Immature natural killer cell (primary cell): ENCODE measurements around the gene EAPP. TPM values are rescaled to one million over a fixed set of nuclear protein-coding genes. Genes with fewer than 3 reads are reported as not detected.
"Not testable (repeated sequence)": the region's sequence is repeated elsewhere in the genome, so short reads cannot be mapped to it uniquely, and the experiment has no call there.

Source experiments
- DNase-seq, 3 donors: peaks; one replicate each; pipeline ENCODE4 v3.0.0; 2022; ENCODE audit warnings: mixed read lengths in 1 of 3
- H3K27ac Mint-ChIP-seq, 6 donors: one replicate each; pipeline ENCODE4 v1.8.0; 2020; ENCODE audit warnings: mixed read lengths in 6 of 6, mild to moderate bottlenecking in 5 of 6, inconsistent platforms in 4 of 6, moderate library complexity in 3 of 6
- H3K27me3 Mint-ChIP-seq, 3 donors: one replicate each; pipeline ENCODE4 v1.8.0; 2020 to 2021; ENCODE audit warnings: low read depth in 3 of 3, mild to moderate bottlenecking in 3 of 3, mixed read lengths in 3 of 3, moderate library complexity in 3 of 3, inconsistent platforms in 1 of 3
- H3K36me3 Mint-ChIP-seq, 3 donors: one replicate each; pipeline ENCODE4 v1.8.0; 2020; ENCODE audit warnings: mixed read lengths in 3 of 3, inconsistent platforms in 2 of 3, mild to moderate bottlenecking in 2 of 3
- H3K4me1 Mint-ChIP-seq, 2 donors: one replicate each; pipeline ENCODE4 v1.8.0; 2020; ENCODE audit warnings: inconsistent platforms in 2 of 2, mild to moderate bottlenecking in 2 of 2, mixed read lengths in 2 of 2, moderate library complexity in 1 of 2
- H3K4me3 Mint-ChIP-seq, 5 donors: one replicate each; pipeline ENCODE4 v1.8.0; 2020; ENCODE audit warnings: mild to moderate bottlenecking in 5 of 5, mixed read lengths in 5 of 5, inconsistent platforms in 3 of 5, moderate library complexity in 3 of 5
- H3K9me3 Mint-ChIP-seq, 6 donors: one replicate each; pipeline ENCODE4 v1.8.0; 2020; ENCODE audit warnings: mild to moderate bottlenecking in 6 of 6, mixed read lengths in 6 of 6, inconsistent platforms in 4 of 6, moderate library complexity in 3 of 6
- polyA plus RNA-seq, 3 donors: library from polyadenylated mRNA; unstranded; fragments of 300-500 nt; fragmentation: Illumina TruSeq; gene quantifications; one replicate each; pipeline ENCODE4 v1.2.3, GENCODE V29; 2021

Gene EAPP
- polyA plus RNA-seq, 3 donors from 2014 or later = 94.9 to 192 (median 109) TPM

DNA sequence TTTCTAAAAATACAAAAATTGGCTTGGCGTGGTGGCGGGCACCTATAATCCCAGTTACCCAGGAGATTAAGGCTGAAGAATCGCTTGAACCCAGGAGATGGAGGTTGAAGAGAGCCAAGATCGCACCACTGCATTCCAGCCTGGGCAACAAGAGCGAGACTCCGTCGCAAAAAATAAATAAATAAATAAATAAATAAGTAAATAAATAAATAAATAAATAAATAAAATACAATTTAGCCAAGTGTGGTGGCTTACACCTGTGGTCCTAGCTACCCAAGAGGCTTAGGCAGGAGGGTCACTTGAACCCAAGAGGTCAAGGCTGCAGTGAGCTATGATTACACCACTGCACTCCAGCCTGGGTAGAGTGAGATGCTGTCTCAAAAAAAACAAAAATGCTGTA lies 51.0 kb downstream of the EAPP start:
- Mint-ChIP-seq H3K36me3 (peaks cover 0 to 4% (median 0%) of the 10 kb centered on the region in 3 donors), H3K9me3 (no peaks in the 10 kb centered on the region), H3K27me3 (peaks cover 0 to 3% (median 2%) of the 10 kb centered on the region in 3 donors), H3K4me1 (no peaks in the 10 kb centered on the region), H3K27ac (no peak overlapping the region), H3K4me3 (no peak overlapping the region)
- DNase-seq = no peak

GRCh38 chr14:34484726-34485125 lies 54.8 kb downstream of the EAPP start:
- Mint-ChIP-seq H3K27me3 (peaks cover 2 to 3% (median 3%) of the 10 kb centered on the region in 3 donors), H3K36me3 (no peaks in the 10 kb centered on the region), H3K4me1 (no peaks in the 10 kb centered on the region), H3K27ac (no peak overlapping the region), H3K4me3 (no peak overlapping the region), H3K9me3 (no peaks in the 10 kb centered on the region)
- no peak for DNase-seq

GRCh38 chr14:34482463-34482862 lies 57.0 kb downstream of the EAPP start:
- DNase-seq = no peak
- Mint-ChIP-seq H3K4me3 (no peak overlapping the region), H3K4me1 (no peaks in the 10 kb centered on the region), H3K9me3 (no peaks in the 10 kb centered on the region), H3K27me3 (peaks cover 0 to 3% (median 2%) of the 10 kb centered on the region in 3 donors), H3K36me3 (no peaks in the 10 kb centered on the region), H3K27ac (no peak overlapping the region)

GRCh38 chr14:34479694-34480093 lies 59.8 kb downstream of the EAPP start:
- H3K4me3 Mint-ChIP-seq = no peak overlapping the region
- H3K4me1 Mint-ChIP-seq = no peaks in the 10 kb centered on the region
- peaks cover 0 to 3% (median 0%) of the 10 kb centered on the region in 3 donors for H3K27me3 Mint-ChIP-seq
- no peak overlapping the region for H3K27ac Mint-ChIP-seq
- DNase-seq = no peak
- no peaks in the 10 kb centered on the region for H3K36me3 Mint-ChIP-seq
- H3K9me3 Mint-ChIP-seq = no peaks in the 10 kb centered on the region

DNA sequence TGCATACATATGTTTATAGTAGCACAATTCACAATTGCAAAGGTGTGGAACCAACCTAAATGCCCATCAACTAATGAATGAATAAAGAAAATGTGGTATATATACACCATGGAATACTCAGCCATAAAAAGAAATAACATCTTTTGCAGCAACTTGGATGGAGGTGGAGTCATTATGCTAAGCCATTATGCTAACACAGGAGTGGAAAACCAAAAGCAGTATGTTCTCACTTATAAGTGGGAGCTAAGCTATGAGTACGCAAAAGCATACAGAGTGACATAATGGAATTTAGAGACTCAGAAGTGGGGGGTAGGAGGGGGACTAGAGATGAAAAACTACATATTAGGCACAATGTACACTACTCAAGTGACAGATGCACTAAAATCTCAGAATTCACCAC lies 61.2 kb downstream of the EAPP start:
- Mint-ChIP-seq H3K36me3 (no peaks in the 10 kb centered on the region), H3K9me3 (no peaks in the 10 kb centered on the region), H3K27ac (no peak overlapping the region), H3K4me3 (no peak overlapping the region), H3K27me3 (peaks cover 0 to 2% (median 0%) of the 10 kb centered on the region in 3 donors), H3K4me1 (no peaks in the 10 kb centered on the region)
- DNase-seq = no peak

GRCh38 chr14:34476036-34476435 lies 63.5 kb downstream of the EAPP start:
- H3K4me3 Mint-ChIP-seq, DNase-seq: not testable (repeated sequence)

DNA sequence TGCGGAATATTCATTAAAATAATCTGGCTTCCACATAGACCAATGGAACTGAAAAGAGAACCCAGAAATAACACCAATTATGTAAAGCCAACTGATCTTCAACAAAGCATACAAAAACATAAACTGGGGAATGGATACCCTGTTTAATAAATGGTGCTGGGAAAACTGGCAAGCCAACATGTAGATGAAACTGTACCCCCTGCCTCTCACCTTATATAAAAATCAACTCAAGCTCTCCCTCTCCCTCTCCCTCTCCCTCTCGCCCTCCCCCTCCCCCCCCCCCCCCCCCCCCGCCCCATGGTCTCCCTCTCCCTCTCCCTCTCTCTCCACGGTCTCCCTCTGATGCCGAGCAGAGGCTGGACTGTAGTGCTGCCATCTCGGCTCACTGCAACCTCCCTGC lies 64.3 kb downstream of the EAPP start:
- no peak overlapping the region for H3K27ac Mint-ChIP-seq
- DNase-seq = no peak
- H3K27me3 Mint-ChIP-seq = peaks cover 0 to 1% (median 0%) of the 10 kb centered on the region in 3 donors
- no peaks in the 10 kb centered on the region for H3K36me3 Mint-ChIP-seq
- H3K4me1 Mint-ChIP-seq = no peaks in the 10 kb centered on the region
- no peaks in the 10 kb centered on the region for H3K9me3 Mint-ChIP-seq
- no peak overlapping the region for H3K4me3 Mint-ChIP-seq

More at GRCh38 chr14:34476036-34476435, 63.5 kb downstream of the EAPP start:
- not testable (repeated sequence) for H3K9me3 Mint-ChIP-seq, H3K4me1 Mint-ChIP-seq, H3K36me3 Mint-ChIP-seq, H3K27ac Mint-ChIP-seq, H3K27me3 Mint-ChIP-seq

DNA sequence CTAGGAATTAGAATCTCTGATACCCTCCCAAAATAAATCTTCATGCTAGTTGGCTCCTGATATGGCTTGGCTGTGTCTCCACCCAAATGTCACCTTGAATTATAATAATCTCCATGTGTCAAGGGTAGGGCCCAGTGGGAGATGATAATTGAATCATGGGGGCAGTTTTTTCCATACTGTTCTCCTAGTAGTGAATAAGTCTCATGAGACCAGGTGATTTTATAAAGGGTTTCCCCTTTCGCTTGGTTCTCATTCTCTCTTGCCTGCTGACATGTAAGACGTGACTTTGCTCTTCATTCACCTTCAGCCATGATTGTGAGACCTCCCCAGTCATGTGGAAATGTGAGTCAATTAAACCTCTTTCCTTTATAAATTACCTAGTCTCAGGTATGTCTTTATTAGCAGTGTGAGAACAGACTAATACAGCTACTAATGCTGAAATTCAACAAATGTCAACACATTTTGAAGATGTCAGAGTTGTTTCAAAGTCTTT lies 65.3 kb downstream of the EAPP start:
- Mint-ChIP-seq H3K27ac (no peak overlapping the region), H3K9me3 (no peaks in the 10 kb centered on the region), H3K4me3 (no peak overlapping the region), H3K27me3 (peaks cover 0 to 1% (median 0%) of the 10 kb centered on the region in 3 donors), H3K4me1 (no peaks in the 10 kb centered on the region), H3K36me3 (no peaks in the 10 kb centered on the region)
- no peak for DNase-seq

DNA sequence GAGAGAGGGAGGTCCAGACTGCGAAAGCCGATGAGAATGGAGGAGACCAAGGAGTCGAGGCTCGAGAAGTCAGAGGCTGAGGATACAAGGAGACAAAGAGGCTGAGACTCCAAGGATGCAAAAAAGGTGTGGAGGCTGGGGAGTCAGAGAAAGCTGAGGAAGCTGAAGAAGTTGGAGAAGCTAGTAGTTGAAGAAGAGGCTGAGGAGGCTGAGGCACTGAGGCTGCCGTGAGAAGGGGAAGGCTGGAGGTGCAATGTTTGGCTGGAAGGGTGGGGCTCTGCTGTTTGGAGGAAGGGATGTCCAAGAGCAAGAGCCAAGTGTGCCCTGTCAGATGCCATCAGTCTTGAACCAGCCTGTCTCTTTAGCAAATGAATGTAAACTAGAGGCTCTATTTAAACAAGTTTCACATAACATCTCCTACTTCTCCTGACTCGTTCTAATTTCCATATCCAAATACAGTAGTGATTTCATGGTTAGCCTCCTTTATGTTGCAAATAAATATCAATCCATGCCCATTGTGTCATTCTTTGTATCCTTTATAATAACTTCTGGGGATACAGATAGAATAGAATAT lies 66.7 kb downstream of the EAPP start:
- DNase-seq = no peak
- Mint-ChIP-seq H3K9me3 (no peaks in the 10 kb centered on the region), H3K36me3 (no peaks in the 10 kb centered on the region), H3K4me1 (no peaks in the 10 kb centered on the region), H3K27me3 (peaks cover 0 to 3% (median under 1%) of the 10 kb centered on the region in 3 donors), H3K27ac (no peak overlapping the region), H3K4me3 (no peak overlapping the region)

DNA sequence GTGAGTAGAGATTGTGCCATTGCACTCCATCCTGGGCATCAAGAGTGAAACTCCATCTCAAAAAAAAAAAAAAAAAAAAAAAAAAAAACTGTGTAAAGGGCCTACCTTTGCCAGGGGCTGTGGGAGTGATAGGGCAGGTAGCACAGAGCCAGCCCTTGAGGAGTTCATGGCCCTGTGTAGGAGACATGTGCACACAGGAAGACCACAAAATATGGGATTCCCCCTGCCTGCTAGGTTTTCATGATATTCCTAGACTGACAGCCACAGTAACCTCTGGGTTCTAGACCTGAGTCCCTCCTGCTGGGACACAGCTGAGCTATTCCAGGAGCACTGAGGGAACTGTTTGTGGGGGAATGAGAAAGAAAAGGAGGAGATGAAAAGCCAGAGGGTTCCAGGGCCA lies 69.2 kb downstream of the EAPP start:
- H3K4me1 Mint-ChIP-seq = no peaks in the 10 kb centered on the region
- DNase-seq = no peak
- no peak overlapping the region for H3K4me3 Mint-ChIP-seq
- H3K27ac Mint-ChIP-seq = no peak overlapping the region
- H3K9me3 Mint-ChIP-seq = no peaks in the 10 kb centered on the region
- peaks cover 0 to 5% (median 2%) of the 10 kb centered on the region in 3 donors for H3K27me3 Mint-ChIP-seq
- H3K36me3 Mint-ChIP-seq = no peaks in the 10 kb centered on the region

- no peak overlapping the region for H3K27ac Mint-ChIP-seq
- no peaks in the 10 kb centered on the region for H3K9me3 Mint-ChIP-seq
- no peak overlapping the region for H3K4me3 Mint-ChIP-seq
- DNase-seq = no peak
- peaks cover 0 to 7% (median 2%) of the 10 kb centered on the region in 3 donors for H3K27me3 Mint-ChIP-seq
- peaks cover 5 to 7% of the 10 kb centered on the region in 2 donors for H3K4me1 Mint-ChIP-seq
- no peaks in the 10 kb centered on the region for H3K36me3 Mint-ChIP-seq
Observed at GRCh38 chr14:34466691-34467090, 72.8 kb downstream of the EAPP start.

Other genes with a start within 250 kb of the EAPP start
- gene SPTSSA, start 77.5 kb downstream of the EAPP start, polyA plus RNA-seq = 10 to 100 TPM; 18.9 to 26.2 (median 21.9) TPM
- gene SNX6, start 90.4 kb upstream of the EAPP start, polyA plus RNA-seq = 100 to 1,000 TPM; 141 to 174 (median 149) TPM
- 10 to 100 TPM in 2 of 3 donors, 1 to 10 TPM in 1; 9.2 to 16.1 (median 13.2) TPM for gene CFL2, start 174.9 kb upstream of the EAPP start, polyA plus RNA-seq